Subcutaneous adipose tissue (tissue), 4 donors: ENCODE measurements around the gene SLC39A7. TPM values are rescaled to one million over a fixed set of nuclear protein-coding genes. Genes with fewer than 3 reads are reported as not detected.

ENCODE experiments used
- total RNA-seq, 4 donors: library from RNA; depleted of rRNA; stranded (reverse); fragments of >200 nt; gene quantifications; one replicate each; pipeline ENCODE4 v1.1.0, GENCODE V29; 2016
- TF ChIP-seq, protein P1 (sequence below): fragments of 450-650 bp; IDR thresholded peaks from one replicate; pipeline ENCODE4 v1.5.1; 2016; ENCODE audit warnings: low read depth, mild to moderate bottlenecking, control low read depth, antibody characterized with exemption, moderate library complexity

SLC39A7 gene
- total RNA-seq, 4 donors from 2014 or later: 49.0 to 54.9 (median 52.5) TPM

DNA sequence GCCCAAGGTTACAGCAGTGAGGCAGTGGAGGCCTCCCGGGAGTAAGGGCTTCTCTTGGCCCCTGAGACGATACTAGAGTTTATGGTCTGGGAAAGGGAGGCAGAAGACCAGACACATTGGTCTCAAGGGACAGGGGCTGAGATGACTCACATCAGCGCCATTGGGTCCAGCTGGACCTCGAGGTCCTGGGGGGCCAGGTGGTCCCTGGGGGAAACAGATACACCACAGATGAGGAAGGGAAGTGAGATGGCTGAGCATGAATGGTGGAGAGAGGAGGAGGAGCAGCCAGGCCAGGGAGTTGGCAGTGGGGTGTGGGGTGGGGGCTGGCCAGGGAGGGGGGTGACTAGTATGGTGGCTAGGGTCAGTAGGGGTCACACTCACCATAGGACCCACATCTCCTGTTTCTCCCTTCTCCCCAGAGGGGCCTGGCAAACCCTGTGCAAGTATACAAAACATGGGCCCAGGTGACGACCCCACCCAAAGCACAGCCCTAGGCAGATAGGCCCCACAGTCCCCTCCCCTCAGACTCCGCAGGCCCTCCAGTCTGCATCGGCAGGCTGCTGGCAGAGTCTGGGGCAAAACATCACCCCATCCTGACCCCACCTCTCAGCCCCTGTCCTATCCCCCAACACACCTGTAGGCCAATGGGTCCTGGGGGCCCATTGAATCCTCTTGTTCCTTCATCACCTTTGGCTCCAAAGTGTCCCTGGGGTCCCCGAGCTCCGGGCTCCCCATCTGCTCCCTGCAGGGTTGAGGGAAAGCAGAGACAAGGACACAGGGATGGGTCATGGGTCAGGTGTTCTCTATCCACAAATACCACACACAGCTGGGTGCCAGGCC is 30.3 kb upstream of the SLC39A7 start:
- TF ChIP-seq, protein P1, sequence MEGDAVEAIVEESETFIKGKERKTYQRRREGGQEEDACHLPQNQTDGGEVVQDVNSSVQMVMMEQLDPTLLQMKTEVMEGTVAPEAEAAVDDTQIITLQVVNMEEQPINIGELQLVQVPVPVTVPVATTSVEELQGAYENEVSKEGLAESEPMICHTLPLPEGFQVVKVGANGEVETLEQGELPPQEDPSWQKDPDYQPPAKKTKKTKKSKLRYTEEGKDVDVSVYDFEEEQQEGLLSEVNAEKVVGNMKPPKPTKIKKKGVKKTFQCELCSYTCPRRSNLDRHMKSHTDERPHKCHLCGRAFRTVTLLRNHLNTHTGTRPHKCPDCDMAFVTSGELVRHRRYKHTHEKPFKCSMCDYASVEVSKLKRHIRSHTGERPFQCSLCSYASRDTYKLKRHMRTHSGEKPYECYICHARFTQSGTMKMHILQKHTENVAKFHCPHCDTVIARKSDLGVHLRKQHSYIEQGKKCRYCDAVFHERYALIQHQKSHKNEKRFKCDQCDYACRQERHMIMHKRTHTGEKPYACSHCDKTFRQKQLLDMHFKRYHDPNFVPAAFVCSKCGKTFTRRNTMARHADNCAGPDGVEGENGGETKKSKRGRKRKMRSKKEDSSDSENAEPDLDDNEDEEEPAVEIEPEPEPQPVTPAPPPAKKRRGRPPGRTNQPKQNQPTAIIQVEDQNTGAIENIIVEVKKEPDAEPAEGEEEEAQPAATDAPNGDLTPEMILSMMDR: no peak

GRCh38 chr6:33171016-33171879 is 29.4 kb upstream of the SLC39A7 start:
- TF ChIP-seq, protein P1: no peak

- TF ChIP-seq, protein P1: no peak
These were observed 28.6 kb upstream of the SLC39A7 start for GRCh38 chr6:33171880-33172687.

DNA sequence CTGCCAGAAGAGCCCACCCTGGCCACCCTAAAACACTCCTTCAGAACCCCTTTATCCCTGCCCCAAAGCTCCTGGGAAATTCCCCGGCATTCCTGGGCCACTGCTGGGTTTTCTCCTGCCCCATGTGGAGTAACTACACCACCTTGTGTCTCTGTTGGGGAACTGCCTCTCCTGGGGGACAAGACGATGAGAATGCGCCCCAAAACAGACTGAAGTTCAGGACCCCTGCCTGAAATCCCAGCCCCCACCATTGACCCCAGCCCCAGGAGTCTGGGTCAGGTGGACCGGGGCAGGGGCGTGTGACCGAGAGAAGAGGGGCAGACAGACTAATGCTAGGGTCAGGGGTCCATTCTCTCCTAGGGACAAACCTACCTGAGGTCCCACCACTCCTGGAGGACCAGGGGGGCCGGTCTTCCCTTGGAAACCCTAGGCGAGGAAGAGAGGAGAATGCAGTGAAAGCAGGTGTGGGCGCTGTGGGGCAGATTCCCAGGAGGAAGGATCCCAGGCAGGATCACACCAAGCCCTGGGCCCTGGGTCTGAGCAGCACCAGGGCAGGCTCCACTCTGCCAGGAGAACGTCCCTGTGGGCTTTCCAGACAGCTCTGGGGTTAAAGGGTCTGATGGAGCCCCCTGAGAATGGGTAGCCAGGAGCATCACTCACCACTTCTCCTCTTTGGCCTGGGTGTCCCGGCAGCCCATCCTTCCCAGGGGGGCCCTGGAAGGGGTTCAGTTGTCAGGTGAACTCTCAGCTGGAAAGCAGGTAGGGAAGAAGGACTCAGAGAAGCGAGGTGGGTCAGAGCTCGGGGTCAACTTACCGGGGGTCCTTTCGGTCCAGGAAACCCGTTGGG is 27.8 kb upstream of the SLC39A7 start:
- TF ChIP-seq, protein P1: no peak

- TF ChIP-seq, protein P1: no peak
These were observed 27.0 kb upstream of the SLC39A7 start for GRCh38 chr6:33173535-33174180.

DNA sequence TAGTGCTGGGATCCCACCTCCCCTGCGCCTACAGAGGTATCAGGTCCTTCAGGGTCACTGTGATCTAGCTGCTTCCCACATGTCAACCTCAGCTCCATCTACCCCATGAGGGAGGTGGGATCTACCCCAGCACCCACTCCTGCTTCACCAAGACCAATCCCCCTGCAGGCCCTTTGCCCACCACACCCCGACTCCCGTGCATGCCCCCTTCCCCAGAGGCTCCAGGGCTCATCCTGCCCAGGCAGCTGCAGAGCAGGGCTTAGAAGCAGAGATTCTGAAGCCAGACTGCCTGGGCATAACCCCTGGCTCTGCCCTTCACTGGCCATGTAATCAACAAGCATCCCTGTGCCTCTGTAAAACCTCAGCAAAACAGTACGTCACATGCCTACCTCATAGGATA is 25.9 kb upstream of the SLC39A7 start:
- TF ChIP-seq, protein P1: no peak
